Pancreas (tissue), 10 donors: ENCODE data around the gene IFI6. TPM values are rescaled to one million over a fixed set of nuclear protein-coding genes. Genes with fewer than 3 reads are reported as not detected.

Source experiments
- ATAC-seq, 4 donors: fragments of 200-7000 bp; cut with Tn5 transposase; one replicate each; pipeline versions ENCODE4 v1.8.0 to v1.9.1; 2020; ENCODE audit warnings: mild to moderate bottlenecking in 4 of 4, moderate library complexity in 4 of 4
- DNase-seq, 6 donors: peaks; one replicate each; pipeline ENCODE4 v3.0.0-alpha.2; 2020
- FAIRE-seq: peaks from 2 replicates; lab custom pipeline; 2012; peaks lifted over from hg19 to GRCh38; lab: Jason Lieb, UNC
- H3K27ac ChIP-seq, 4 donors: fragments of 200-600 bp; sonication (generic); 1 replicate in 3 of 4; 2 replicates in 1 of 4; pipeline versions ENCODE4 v1.5.0 to v1.8.0; 2020
- H3K27me3 ChIP-seq, 4 donors: fragments of 200-600 bp; one replicate each; pipeline ENCODE4 v1.8.0; 2021
- H3K36me3 ChIP-seq, 3 donors: fragments of 200-600 bp; sonication (generic) in 1 of 3; one replicate each; pipeline versions ENCODE4 v1.5.0 to v1.8.0; 2020 to 2021
- H3K4me1 ChIP-seq, 3 donors: fragments of 200-600 bp; one replicate each; pipeline ENCODE4 v1.8.0; 2021
- H3K4me3 ChIP-seq, 4 donors: fragments of 200-600 bp; sonication (generic) in 2 of 4; one replicate each; pipeline versions ENCODE4 v1.5.0 to v1.8.0; 2020 to 2021
- H3K9me3 ChIP-seq, 4 donors: fragments of 200-600 bp; one replicate each; pipeline ENCODE4 v1.8.0; 2021
- CTCF ChIP-seq, 4 donors: fragments of 200-600 bp; sonication (generic) in 3 of 4; IDR thresholded peaks; one replicate each; pipeline versions ENCODE4 v1.5.0 to v1.8.0; 2021; ENCODE audit warnings: antibody characterized with exemption in 4 of 4
- WGBS, 2 donors: extraction: QIAGEN DNeasy Blood & Tissue Kit; methylation state at CpG; one replicate each; pipeline ENCODE4 v1.1.7; 2013; 5-methylcytosine and 5-hydroxymethylcytosine counted together
- intact Hi-C, 3 donors: fragments of 100-400 bp; cut with DNase I; formaldehyde crosslinking; loops; one replicate each; pipeline versions ENCODE4 v1.11.1 to v1.14.2; 2022
- polyA plus RNA-seq, 2 donors: library from polyadenylated mRNA; stranded (reverse); fragments of 200-250 nt; gene quantifications; one replicate each; pipeline ENCODE4 v1.2.3, GENCODE V29; 2013
- total RNA-seq, 6 donors: library from RNA; stranded (reverse); fragmentation: NEBNext Ultra II Directional in 4 of 6; extraction: Animal tissue kit (Norgen Biotek cat#: 25700) in 4 of 6; gene quantifications; one replicate each; pipeline versions ENCODE4 v1.2.1 to v1.2.4, GENCODE V29; 2021 to 2023
- donor health status: healthy with polysubstance abuse.
- donor health status: DM: no; HTN: no; CAD: no; lungs with moderate emphysema.
- donor health status: DM: no; HTN: no; CAD: no.
- donor health status: control.
- donor health status: control.
- donor health status: Bipolar disorder and iron deficiency.
- donor health status: DM: yes; HTN: yes; CAD: no.
- donor health status: DM: no; HTN: no; CAD: no.
- donor health status: DM: no; HTN: no; CAD: no.
- donor health status: DM: yes; HTN: yes; CAD: no.

Gene IFI6
- total and polyA plus RNA-seq, 8 donors: 7.8 to 186 (median 38.4) TPM

GRCh38 chr1:27649306-27649635 lies 22.7 kb downstream of the IFI6 start:
- intact Hi-C loops: no loop called here
- FAIRE-seq: no peak

GRCh38 chr1:27648602-27649305 lies 23.2 kb downstream of the IFI6 start:
- FAIRE-seq (no peak), DNase-seq (peak in 1 of 6 donors; percentile 14), ATAC-seq (peak in 2 of 4 donors; percentile 32 to 39)
- Histone ChIP-seq H3K27me3 (no peaks in the 10 kb centered on the region), H3K9me3 (no peaks in the 10 kb centered on the region), H3K4me3 (no peak overlapping the region), H3K27ac (no peak overlapping the region), H3K4me1 (no peaks in the 10 kb centered on the region), H3K36me3 (no peaks in the 10 kb centered on the region)
- intact Hi-C loops: no loop called here
- no peak for TF ChIP-seq CTCF (IDR thresholded peaks at IDR 0.05)
- WGBS, 2 donors: 62 to 67% methylated on average over 6 of the region's 6 CpGs

More at GRCh38 chr1:27649306-27649635, 22.7 kb downstream of the IFI6 start:
- WGBS, 2 donors: 90 to 92% methylated on average over 11 of the region's 11 CpGs
- no peak overlapping the region for H3K4me3 ChIP-seq
- no peak for TF ChIP-seq CTCF (IDR thresholded peaks at IDR 0.05)
- H3K36me3 ChIP-seq: no peaks in the 10 kb centered on the region
- H3K27ac ChIP-seq: no peak overlapping the region
- no peak for ATAC-seq
- H3K27me3 ChIP-seq: no peaks in the 10 kb centered on the region
- H3K9me3 ChIP-seq: no peaks in the 10 kb centered on the region
- H3K4me1 ChIP-seq: no peaks in the 10 kb centered on the region
- peak in 1 of 6 donors; percentile 7 for DNase-seq

- WGBS, 2 donors: 89 to 95% methylated on average over 5 of the region's 5 CpGs
- Histone ChIP-seq H3K36me3 (no peaks in the 10 kb centered on the region), H3K4me1 (no peaks in the 10 kb centered on the region), H3K27ac (no peak overlapping the region), H3K4me3 (no peak overlapping the region), H3K27me3 (no peaks in the 10 kb centered on the region), H3K9me3 (no peaks in the 10 kb centered on the region)
- no peak for TF ChIP-seq CTCF (IDR thresholded peaks at IDR 0.05)
- intact Hi-C loops: no loop called here
- FAIRE-seq (no peak), DNase-seq (no peak), ATAC-seq (no peak)
Measured at GRCh38 chr1:27647328-27647727, 24.7 kb downstream of the IFI6 start.

- ATAC-seq (no peak), FAIRE-seq (no peak), DNase-seq (peak in 1 of 6 donors; percentile 23)
- no peak for TF ChIP-seq CTCF (IDR thresholded peaks at IDR 0.05)
- Histone ChIP-seq H3K4me1 (no peaks in the 10 kb centered on the region), H3K27me3 (no peaks in the 10 kb centered on the region), H3K36me3 (no peaks in the 10 kb centered on the region), H3K4me3 (no peak overlapping the region), H3K27ac (no peak overlapping the region), H3K9me3 (no peaks in the 10 kb centered on the region)
- WGBS, 2 donors: 82 to 87% methylated on average over 8 of the region's 8 CpGs
- intact Hi-C loops: no loop called here
Measured at GRCh38 chr1:27646676-27647075, 25.3 kb downstream of the IFI6 start.

- Histone ChIP-seq H3K36me3 (no peaks in the 10 kb centered on the region), H3K27me3 (no peaks in the 10 kb centered on the region), H3K4me1 (no peaks in the 10 kb centered on the region), H3K27ac (no peak overlapping the region), H3K4me3 (no peak overlapping the region), H3K9me3 (no peaks in the 10 kb centered on the region)
- no peak for FAIRE-seq
- TF ChIP-seq CTCF (IDR thresholded peaks at IDR 0.05): no peak
- intact Hi-C loops: no loop called here
- DNase-seq: no peak
- 90 to 93% methylated on average over 4 of the region's 4 CpGs for WGBS, 2 donors
- ATAC-seq: no peak
Measured at GRCh38 chr1:27645071-27645415, 26.9 kb downstream of the IFI6 start.
